Activated naive CD8-positive, alpha-beta T cell (primary cell): ENCODE measurements around the gene ZNF276.

Source experiments
- H3K27ac Mint-ChIP-seq: one replicate; pipeline ENCODE4 v1.8.0; 2021; ENCODE audit warnings: mixed read lengths
- H3K27me3 Mint-ChIP-seq: one replicate; pipeline ENCODE4 v1.8.0; 2021; ENCODE audit warnings: mixed read lengths
- H3K36me3 Mint-ChIP-seq: one replicate; pipeline ENCODE4 v1.8.0; 2021; ENCODE audit warnings: mixed read lengths
- H3K4me1 Mint-ChIP-seq: one replicate; pipeline ENCODE4 v1.8.0; 2021; ENCODE audit warnings: low read depth, mixed read lengths
- H3K4me3 Mint-ChIP-seq: one replicate; pipeline ENCODE4 v1.8.0; 2021; ENCODE audit warnings: mild to moderate bottlenecking, mixed read lengths
- H3K9me3 Mint-ChIP-seq: one replicate; pipeline ENCODE4 v1.8.0; 2021; ENCODE audit warnings: low read depth, mixed read lengths

ZNF276 gene

DNA sequence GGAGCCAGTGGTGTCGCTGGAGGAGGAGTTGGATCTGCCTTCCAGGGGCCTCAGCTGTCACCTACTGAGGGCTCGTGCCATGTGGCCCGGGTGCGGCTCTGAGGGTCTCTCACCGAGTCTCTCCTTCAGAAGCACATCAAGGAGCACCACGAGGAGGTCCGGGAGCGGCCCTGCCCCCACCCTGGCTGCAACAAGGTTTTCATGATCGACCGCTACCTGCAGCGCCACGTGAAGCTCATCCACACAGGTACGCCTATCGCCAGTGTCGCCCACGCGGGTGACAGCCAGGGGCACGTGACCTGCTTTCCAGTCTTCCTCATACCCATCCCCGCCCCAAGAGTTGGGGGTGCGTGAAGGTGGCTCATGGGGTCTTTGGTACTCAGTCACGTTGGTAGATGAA, 12.5 kb downstream of the ZNF276 start:
- H3K36me3 Mint-ChIP-seq, result peaks cover 4% of the 10 kb centered on the region
- no peaks in the 10 kb centered on the region for H3K9me3 Mint-ChIP-seq
- no peaks in the 10 kb centered on the region for H3K27me3 Mint-ChIP-seq

DNA sequence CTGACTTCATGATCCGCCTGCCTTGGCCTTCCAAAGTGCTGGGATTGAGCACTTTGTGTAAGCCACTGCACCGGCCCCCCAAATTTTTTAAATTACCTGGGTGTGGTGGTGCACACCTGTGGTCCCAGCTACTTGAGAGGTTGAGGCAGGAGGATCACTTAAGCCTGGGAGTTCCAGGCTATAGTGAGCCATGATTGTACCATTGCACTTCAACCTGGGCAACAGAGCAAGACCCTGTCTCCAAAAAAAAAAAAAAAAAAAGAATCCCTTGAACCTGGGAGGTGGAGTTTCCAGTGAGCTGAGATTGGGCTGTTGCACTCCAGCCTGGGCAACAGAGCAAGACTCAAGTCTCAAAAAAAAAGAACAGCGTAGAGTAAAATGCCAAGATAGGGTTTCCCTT, 15.2 kb downstream of the ZNF276 start:
- Mint-ChIP-seq H3K9me3 (no peaks in the 10 kb centered on the region), H3K36me3 (peaks cover 4% of the 10 kb centered on the region), H3K4me1 (peaks cover 48% of the 10 kb centered on the region), H3K27me3 (no peaks in the 10 kb centered on the region), H3K4me3 (no peak overlapping the region), H3K27ac (no peak overlapping the region)

More for the DNA sequence above, 12.5 kb downstream of the ZNF276 start:
- H3K4me1 Mint-ChIP-seq, result peaks cover 58% of the 10 kb centered on the region
- no peak overlapping the region for H3K4me3 Mint-ChIP-seq
- H3K27ac Mint-ChIP-seq, result no peak overlapping the region

DNA sequence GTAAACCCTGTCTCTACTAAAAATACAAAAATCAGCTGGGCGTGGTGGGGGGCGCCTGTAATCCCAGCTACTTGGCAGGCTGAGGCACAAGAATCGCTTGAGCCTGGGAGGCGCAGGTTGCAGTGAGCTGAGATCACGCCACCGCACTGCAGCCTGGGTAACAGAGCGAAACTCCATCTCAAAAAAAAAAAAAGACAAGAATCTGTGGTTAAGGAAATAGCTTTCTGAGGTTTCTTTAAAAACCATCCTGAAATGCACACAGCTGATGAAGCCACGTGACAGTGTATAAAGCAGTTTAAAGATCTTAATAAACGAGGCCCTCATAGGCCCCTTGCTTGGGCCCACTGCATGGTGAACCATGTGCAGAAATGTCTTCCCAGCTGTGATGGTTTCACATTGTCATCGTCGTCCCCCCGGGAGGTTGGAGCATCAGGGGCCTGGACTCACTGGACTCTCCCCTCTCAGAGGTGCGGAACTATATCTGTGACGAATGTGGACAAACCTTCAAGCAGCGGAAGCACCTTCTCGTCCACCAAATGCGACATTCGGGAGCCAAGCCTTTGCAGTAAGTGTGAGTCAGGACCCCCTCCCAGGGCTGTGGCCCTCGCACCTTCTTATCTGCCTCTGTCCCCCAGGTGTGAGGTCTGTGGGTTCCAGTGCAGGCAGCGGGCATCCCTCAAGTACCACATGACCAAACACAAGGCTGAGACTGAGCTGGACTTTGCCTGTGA, 16.2 kb downstream of the ZNF276 start:
- no peak overlapping the region for H3K4me3 Mint-ChIP-seq

DNA sequence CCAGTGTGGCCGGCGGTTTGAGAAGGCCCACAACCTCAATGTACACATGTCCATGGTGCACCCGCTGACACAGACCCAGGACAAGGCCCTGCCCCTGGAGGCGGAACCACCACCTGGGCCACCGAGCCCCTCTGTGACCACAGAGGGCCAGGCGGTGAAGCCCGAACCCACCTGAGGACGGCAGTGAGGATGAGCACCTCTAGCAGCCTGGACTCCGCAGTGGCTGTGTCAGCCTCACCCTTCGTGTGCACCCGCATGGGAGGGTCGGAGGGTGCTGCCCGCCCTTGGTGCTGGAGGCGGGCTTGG, 16.7 kb downstream of the ZNF276 start:
- Mint-ChIP-seq H3K4me3 (no peak overlapping the region), H3K9me3 (no peaks in the 10 kb centered on the region), H3K27ac (peak overlapping the region; percentile 64), H3K27me3 (no peaks in the 10 kb centered on the region), H3K36me3 (peaks cover 2% of the 10 kb centered on the region), H3K4me1 (peaks cover 41% of the 10 kb centered on the region)

More for the DNA sequence above, 16.2 kb downstream of the ZNF276 start:
- H3K36me3 Mint-ChIP-seq, result peaks cover 2% of the 10 kb centered on the region
- no peaks in the 10 kb centered on the region for H3K9me3 Mint-ChIP-seq
- peak overlapping the region; percentile 64 for H3K27ac Mint-ChIP-seq
- H3K27me3 Mint-ChIP-seq, result no peaks in the 10 kb centered on the region
- H3K4me1 Mint-ChIP-seq, result peaks cover 41% of the 10 kb centered on the region

DNA sequence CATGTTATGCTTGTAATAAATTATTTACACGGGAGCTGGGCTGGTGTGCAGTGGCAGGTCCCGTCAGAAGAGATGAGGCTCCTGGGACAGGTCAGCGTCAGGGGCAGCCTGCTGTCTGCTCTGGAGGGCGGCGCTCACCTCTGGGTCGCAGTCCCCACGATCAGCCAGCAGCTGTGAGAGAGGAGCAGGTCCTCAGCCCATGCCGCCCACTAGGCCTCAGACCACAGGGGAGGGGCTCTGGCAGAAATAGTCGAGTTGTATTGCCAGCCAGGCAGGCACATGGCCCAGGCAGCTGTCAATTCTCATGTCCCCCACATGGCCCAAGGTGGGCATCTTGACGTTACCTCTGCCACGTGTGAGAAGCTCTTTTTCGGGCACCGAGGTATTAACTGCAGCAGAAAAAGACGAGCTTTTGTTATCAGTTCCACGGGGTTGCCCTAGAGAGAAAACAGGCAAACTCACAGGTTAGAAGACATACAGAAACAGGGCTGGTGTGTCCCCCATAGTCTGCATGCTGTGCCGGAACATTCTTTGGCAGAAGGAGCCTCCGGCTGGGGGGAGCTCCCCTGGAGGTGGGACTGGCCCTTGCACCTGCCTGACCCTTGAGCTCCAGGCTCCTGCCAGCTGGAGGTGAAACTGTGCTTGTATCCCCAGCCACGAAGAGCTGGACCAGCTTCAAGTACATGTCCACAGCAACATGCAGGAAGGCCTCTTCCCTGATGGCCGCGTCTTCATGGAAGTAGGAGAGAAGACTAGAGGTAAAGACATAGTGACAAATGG, 17.4 kb downstream of the ZNF276 start:
- Mint-ChIP-seq H3K4me1 (peaks cover 46% of the 10 kb centered on the region), H3K4me3 (no peak overlapping the region), H3K27me3 (no peaks in the 10 kb centered on the region), H3K9me3 (no peaks in the 10 kb centered on the region), H3K36me3 (peaks cover 2% of the 10 kb centered on the region), H3K27ac (peak overlapping the region; percentile 10)

DNA sequence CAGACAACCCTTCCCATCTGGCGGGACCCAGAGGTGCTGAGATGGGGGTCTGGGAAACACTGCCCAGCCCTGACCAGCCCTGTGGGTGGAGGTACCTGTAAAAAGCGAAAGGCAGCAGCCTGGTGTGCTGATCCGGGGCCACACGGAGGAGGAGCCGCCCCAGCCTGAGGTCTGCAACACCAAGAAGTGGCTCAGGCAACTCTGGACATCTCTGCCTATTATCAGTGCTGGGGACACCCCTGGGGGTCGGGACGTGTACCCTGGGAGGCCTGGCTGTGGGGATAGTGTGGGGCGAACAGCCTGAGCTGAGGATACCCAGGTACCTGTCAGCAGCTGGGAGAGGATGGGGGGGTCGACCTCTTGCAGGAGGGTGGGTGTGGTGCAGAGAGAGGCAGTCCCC, 18.0 kb downstream of the ZNF276 start:
- H3K27me3 Mint-ChIP-seq, result no peaks in the 10 kb centered on the region
- H3K36me3 Mint-ChIP-seq, result peaks cover 2% of the 10 kb centered on the region
- no peak overlapping the region for H3K27ac Mint-ChIP-seq
- H3K9me3 Mint-ChIP-seq, result no peaks in the 10 kb centered on the region
- peaks cover 50% of the 10 kb centered on the region for H3K4me1 Mint-ChIP-seq
- no peak overlapping the region for H3K4me3 Mint-ChIP-seq

DNA sequence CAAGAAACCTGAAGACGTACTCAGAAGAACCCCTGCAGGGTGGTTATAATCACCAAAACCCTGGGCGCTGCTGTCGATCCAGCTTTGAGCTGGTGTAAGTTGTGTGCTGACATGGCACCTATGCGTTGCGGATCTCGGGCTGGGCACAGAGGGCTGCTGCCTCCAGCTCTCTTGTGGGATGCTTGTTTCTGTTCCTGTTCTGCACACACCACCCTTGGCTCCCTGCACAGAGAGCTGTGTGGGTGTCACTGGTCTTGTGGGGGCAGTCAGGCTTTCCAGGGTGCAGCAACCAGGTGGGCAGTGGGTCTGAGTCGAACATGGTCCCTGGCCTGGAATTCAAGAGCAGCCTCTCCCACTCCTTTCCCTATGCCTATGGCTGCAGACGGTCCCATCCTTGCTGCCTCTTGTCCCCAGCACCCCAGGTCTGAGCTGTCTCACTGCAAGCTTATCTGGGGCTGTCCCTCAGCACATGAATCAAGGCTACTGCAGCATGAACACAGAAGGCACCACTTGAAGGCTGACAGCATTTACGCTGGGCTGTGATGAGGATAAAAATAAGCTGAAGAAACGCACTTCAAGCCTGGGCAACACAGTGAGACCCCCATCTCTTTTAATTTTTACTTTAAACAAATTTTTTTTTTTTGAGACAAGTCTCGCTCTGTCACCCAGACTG, 20.1 kb downstream of the ZNF276 start:
- H3K4me3 Mint-ChIP-seq, result no peak overlapping the region
- peaks cover 46% of the 10 kb centered on the region for H3K4me1 Mint-ChIP-seq
- H3K9me3 Mint-ChIP-seq, result no peaks in the 10 kb centered on the region
- no peaks in the 10 kb centered on the region for H3K36me3 Mint-ChIP-seq
- peak overlapping the region; percentile 5 for H3K27ac Mint-ChIP-seq
- no peaks in the 10 kb centered on the region for H3K27me3 Mint-ChIP-seq

DNA sequence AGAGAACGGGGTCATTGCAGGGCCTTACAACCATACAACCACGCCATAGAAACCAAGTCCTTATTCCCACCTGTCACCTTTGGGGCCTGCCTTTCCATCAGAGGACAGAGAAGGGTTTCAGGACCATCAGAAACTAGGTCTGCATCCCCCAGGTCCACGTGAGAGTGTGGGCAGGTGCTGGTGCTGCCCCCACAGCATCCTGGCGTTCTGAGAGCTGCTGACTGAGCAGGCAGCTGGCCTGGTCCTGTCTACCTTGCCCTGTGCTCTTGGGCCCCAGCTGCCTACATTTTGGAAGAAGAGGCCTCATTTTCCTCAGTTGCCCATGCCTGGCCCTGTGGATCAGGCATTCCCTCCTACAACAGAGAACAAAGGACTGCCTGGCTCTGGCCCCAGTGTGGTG, 21.6 kb downstream of the ZNF276 start:
- H3K36me3 Mint-ChIP-seq, result no peaks in the 10 kb centered on the region
- no peaks in the 10 kb centered on the region for H3K9me3 Mint-ChIP-seq
- peak overlapping the region; percentile 59 for H3K27ac Mint-ChIP-seq
- H3K4me3 Mint-ChIP-seq, result no peak overlapping the region
- no peaks in the 10 kb centered on the region for H3K27me3 Mint-ChIP-seq
- peaks cover 39% of the 10 kb centered on the region for H3K4me1 Mint-ChIP-seq

DNA sequence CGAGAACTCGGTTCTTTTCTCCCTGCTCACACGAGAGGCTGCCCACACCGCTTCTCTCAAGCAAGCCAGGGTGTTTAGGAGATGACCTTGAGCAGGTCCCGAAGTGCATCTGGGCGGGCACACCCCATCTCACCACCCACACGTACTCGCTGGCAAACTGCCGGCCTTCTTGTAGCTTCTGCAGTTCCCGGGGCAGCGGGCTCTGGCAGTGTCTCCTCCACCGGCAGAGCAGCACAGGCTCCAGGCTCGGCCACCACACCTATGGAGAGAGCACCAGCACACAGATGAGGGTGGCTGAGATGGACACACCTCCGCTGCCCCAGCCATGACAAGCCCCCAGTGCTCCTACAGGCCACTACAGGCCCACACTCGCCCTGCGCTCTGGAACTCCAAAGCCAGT, 23.5 kb downstream of the ZNF276 start:
- no peak overlapping the region for H3K4me3 Mint-ChIP-seq
- no peaks in the 10 kb centered on the region for H3K36me3 Mint-ChIP-seq
- H3K9me3 Mint-ChIP-seq, result no peaks in the 10 kb centered on the region
- no peak overlapping the region for H3K27ac Mint-ChIP-seq
- H3K4me1 Mint-ChIP-seq, result peaks cover 38% of the 10 kb centered on the region
- no peaks in the 10 kb centered on the region for H3K27me3 Mint-ChIP-seq

DNA sequence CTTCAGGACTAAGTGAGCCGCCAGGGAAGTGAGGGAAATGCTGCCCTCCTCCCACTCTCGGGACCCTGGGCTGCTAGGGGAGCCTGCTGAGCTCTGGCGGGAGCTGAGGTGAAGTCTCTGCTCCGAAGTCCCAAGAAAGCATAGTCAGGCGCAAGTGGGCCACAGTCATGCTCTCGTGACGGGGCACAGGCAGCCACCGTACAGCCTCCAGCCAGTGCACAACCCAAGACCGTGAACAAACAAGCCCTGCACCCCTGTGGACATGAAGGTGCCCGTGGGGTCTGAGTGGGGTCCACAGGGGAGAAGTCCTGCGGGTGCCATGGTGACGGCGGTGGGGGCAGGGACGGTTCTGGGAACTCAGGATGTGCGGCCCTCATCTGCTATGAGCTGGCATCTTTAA, 24.7 kb downstream of the ZNF276 start:
- H3K27me3 Mint-ChIP-seq, result no peaks in the 10 kb centered on the region
- no peaks in the 10 kb centered on the region for H3K9me3 Mint-ChIP-seq
- peak overlapping the region; percentile 10 for H3K27ac Mint-ChIP-seq
- H3K4me1 Mint-ChIP-seq, result peaks cover 39% of the 10 kb centered on the region
- H3K4me3 Mint-ChIP-seq, result no peak overlapping the region
- H3K36me3 Mint-ChIP-seq, result no peaks in the 10 kb centered on the region

DNA sequence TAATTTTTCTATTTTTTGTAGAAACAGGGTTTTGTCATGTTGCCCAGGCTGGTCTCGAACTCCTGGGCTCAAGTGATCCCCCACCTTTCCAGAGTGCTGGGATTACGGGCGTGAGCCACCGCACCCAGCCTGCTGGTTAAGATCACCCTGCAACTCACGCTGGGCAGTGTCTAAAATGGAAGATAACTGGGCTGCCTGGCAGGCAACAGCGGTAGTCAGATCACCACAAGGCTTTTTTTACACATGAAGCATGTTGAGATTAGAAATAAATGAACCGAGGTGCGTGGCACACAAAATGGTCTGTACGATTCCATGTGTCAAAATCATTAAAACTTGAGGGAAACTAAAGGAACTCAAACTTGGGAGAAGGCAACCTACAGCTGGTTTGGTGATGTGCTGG, 26.7 kb downstream of the ZNF276 start:
- no peak overlapping the region for H3K4me3 Mint-ChIP-seq
- no peaks in the 10 kb centered on the region for H3K9me3 Mint-ChIP-seq
- no peaks in the 10 kb centered on the region for H3K27me3 Mint-ChIP-seq
- H3K4me1 Mint-ChIP-seq, result peaks cover 29% of the 10 kb centered on the region
- no peaks in the 10 kb centered on the region for H3K36me3 Mint-ChIP-seq
- H3K27ac Mint-ChIP-seq, result no peak overlapping the region

DNA sequence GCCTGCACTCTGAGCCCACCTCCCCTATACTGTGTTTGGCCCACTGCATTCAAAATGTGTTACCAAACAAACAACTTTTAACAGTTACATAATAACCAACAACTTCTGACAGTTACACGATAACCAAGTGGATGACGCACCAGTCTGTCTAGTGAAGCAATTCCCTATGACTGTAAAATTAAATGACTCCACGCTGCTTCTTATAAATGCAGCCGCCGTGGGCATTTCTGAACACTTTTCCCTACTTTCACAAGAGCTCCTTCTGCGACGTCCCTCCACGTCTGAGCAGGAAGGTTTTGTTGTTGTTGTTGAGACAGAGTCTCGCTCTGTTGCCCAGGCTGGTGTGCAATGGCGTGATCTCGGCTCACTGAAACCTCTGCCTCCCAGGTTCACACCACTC, 27.6 kb downstream of the ZNF276 start:
- Mint-ChIP-seq H3K27ac (no peak overlapping the region), H3K9me3 (no peaks in the 10 kb centered on the region), H3K27me3 (no peaks in the 10 kb centered on the region), H3K4me3 (no peak overlapping the region), H3K36me3 (no peaks in the 10 kb centered on the region), H3K4me1 (peaks cover 20% of the 10 kb centered on the region)

DNA sequence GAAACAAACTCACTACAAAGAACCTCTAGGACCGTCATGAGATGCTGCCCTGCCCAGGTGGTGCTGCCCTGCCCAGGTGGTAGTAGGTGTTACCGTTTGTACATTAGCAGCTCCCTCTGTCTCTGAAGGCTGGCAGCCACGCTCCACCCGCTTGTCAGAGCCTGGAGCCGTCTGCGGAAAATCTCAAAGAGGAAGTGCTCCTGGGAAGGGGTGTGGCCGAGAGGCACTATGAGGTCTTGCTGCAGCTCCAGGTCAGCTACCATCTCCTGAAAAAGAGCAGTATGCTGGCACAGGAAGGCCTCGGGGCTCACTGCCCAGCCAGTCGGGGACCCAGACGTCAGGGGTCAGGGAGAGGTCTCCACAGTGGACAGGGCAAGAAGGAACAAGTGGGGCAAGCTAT, 28.3 kb downstream of the ZNF276 start:
- Mint-ChIP-seq H3K4me1 (peaks cover 17% of the 10 kb centered on the region), H3K27ac (no peak overlapping the region), H3K36me3 (no peaks in the 10 kb centered on the region), H3K9me3 (no peaks in the 10 kb centered on the region), H3K27me3 (no peaks in the 10 kb centered on the region), H3K4me3 (no peak overlapping the region)

DNA sequence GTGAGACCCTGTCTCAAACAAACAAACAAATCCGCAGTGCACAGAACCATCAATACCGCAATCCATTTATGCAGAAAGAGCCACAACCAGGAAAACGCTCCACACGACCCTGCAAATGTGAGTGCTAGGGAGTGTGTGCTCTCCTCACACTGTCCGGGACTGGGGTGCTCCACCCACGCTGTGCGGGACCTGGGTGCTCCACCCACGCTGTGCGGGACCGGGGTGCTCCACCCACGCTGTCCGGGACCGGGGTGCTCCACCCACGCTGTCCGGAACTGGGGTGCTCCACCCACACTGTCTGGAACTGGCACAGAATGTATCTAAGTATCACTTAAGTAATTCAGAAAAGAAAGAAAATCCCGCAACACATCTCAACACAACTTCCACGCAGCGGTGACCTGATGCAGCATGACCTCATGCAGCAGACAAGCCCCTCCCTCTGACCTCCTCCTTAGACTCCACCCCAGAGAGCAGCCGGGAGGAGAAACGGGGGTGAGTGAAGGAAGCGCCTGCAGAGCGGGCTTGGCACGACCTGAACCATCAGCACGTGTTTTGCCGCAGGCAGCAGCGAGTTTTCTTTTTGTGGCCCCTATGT, 38.5 kb downstream of the ZNF276 start:
- H3K27me3 Mint-ChIP-seq, result no peaks in the 10 kb centered on the region
- peaks cover 16% of the 10 kb centered on the region for H3K36me3 Mint-ChIP-seq
- H3K4me1 Mint-ChIP-seq, result peaks cover 29% of the 10 kb centered on the region
- no peaks in the 10 kb centered on the region for H3K9me3 Mint-ChIP-seq
- no peak overlapping the region for H3K4me3 Mint-ChIP-seq
- no peak overlapping the region for H3K27ac Mint-ChIP-seq

DNA sequence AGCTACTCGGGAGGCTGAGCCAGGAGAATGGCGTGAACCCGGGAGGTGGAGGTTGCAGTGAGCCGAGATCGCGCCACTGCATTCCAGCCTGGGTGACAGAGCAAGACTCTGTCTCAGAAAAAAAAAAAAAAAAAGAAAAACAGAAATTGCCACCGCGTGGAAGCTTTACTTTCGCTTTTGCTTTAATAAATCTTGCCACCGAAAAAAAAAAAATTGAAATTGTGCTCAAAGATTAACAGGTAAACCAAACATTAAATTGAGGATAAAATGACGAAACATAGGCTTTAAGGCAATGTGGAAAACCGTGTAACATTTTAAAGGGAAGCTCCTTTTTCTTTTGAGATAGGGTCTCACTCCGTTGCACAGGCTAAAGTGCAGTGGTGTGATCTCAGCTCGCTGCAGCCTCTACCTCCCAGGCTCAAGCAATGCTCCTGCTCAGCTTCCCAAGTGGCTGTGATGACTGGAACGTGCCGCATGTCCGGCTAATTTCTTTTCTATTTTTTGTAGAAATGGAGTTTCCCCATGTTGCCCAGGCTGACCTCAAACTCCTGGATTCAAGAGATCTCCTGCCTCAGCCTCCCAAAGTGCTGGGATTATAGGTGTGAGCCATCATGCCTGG, 40.1 kb downstream of the ZNF276 start:
- Mint-ChIP-seq H3K4me1 (peaks cover 30% of the 10 kb centered on the region), H3K9me3 (no peaks in the 10 kb centered on the region), H3K27me3 (no peaks in the 10 kb centered on the region), H3K36me3 (peaks cover 14% of the 10 kb centered on the region), H3K4me3 (peak overlapping the region; percentile 85), H3K27ac (peak overlapping the region; percentile 77)
